PC-9 (cell line): ENCODE data around the gene IER3. TPM values are rescaled to one million over a fixed set of nuclear protein-coding genes. Genes with fewer than 3 reads are reported as not detected.

Experiments used
- BruUV-seq: library from RNA; stranded (reverse); fragments of 400-500 nt; replicated peaks from 2 replicates; lab custom pipeline; 2021; lab: Mats Ljungman, UMichigan
- CTCF ChIA-PET: fragments of 300-600 bp; sonication (Branson Sonifier 250); formaldehyde crosslinking; loops from one replicate; lab custom pipeline; 2022; ENCODE audit warnings: antibody characterized with exemption; lab: Charles Lee
- POLR2A ChIA-PET: fragments of 300-600 bp; sonication (Branson Sonifier 250); formaldehyde crosslinking; loops from one replicate; lab custom pipeline; 2022; ENCODE audit warnings: antibody characterized with exemption; ENCODE audit not compliant: unreplicated experiment; lab: Charles Lee
- DNase-seq, 2 experiments: peaks; one replicate each; pipeline versions ENCODE4 v3.0.0 to v3.0.0-alpha.2; 2015 to 2022; ENCODE audit warnings: mixed read lengths in 1 of 2
- H2AFZ ChIP-seq: fragments of 200-600 bp; sonication (generic); 2 replicates; pipeline ENCODE4 v1.8.1; 2017; ENCODE audit warnings: antibody characterized with exemption
- H3F3A ChIP-seq: fragments of 200-600 bp; sonication (generic); 2 replicates; pipeline ENCODE4 v1.8.1; 2017; ENCODE audit warnings: antibody characterized with exemption, mild to moderate bottlenecking, low read depth; ENCODE audit not compliant: insufficient read depth
- H3K27ac ChIP-seq: fragments of 200-600 bp; sonication (generic); 2 replicates; pipeline ENCODE4 v1.6.1; 2016; ENCODE audit warnings: mixed run types
- H3K27me3 ChIP-seq: fragments of 200-600 bp; sonication (generic); 2 replicates; pipeline ENCODE4 v1.6.1; 2016; ENCODE audit warnings: low read depth, mixed run types; ENCODE audit not compliant: insufficient read depth
- H3K36me3 ChIP-seq: fragments of 200-600 bp; sonication (generic); 2 replicates; pipeline ENCODE4 v1.6.1; 2016; ENCODE audit warnings: low read depth, mixed run types
- H3K4me1 ChIP-seq: fragments of 200-600 bp; sonication (generic); replicated peaks from 2 replicates; pipeline ENCODE4 v1.6.1; 2016; ENCODE audit warnings: mixed run types; ENCODE audit not compliant: insufficient read depth
- H3K4me2 ChIP-seq: fragments of 200-600 bp; sonication (generic); 2 replicates; pipeline ENCODE4 v1.6.1; 2017; ENCODE audit warnings: mixed run types
- H3K4me3 ChIP-seq: fragments of 200-600 bp; sonication (generic); 2 replicates; pipeline ENCODE4 v1.6.1; 2016; ENCODE audit warnings: mixed run types
- H3K79me2 ChIP-seq: fragments of 200-600 bp; sonication (generic); 2 replicates; pipeline ENCODE4 v1.6.1; 2017; ENCODE audit warnings: low read depth, mixed run types
- H3K9me2 ChIP-seq: fragments of 200-600 bp; sonication (generic); 2 replicates; pipeline ENCODE4 v1.8.1; 2017; ENCODE audit warnings: mild to moderate bottlenecking; ENCODE audit not compliant: insufficient read depth
- H3K9me3 ChIP-seq: fragments of 200-600 bp; sonication (generic); 2 replicates; pipeline ENCODE4 v1.8.1; 2016; ENCODE audit warnings: low read depth; ENCODE audit not compliant: insufficient read depth
- H4K20me1 ChIP-seq: fragments of 200-600 bp; sonication (generic); 2 replicates; pipeline ENCODE4 v1.8.1; 2017; ENCODE audit not compliant: insufficient read depth
- EZH2 ChIP-seq: fragments of 200-600 bp; sonication (generic); IDR thresholded peaks from 2 replicates; pipeline ENCODE4 v1.8.0; 2017; ENCODE audit warnings: antibody characterized with exemption, low read depth
- intact Hi-C: fragments of 100-400 bp; cut with micrococcal nuclease; formaldehyde crosslinking; loops from one replicate; pipeline ENCODE4 v1.10.0; 2022; ENCODE audit not compliant: unreplicated experiment
- total RNA-seq: library from RNA; stranded (reverse); gene quantifications from 2 replicates; pipeline ENCODE4 v1.2.3, GENCODE V29; 2021
- TF ChIP-seq, protein P1 (sequence below): fragments of 200-600 bp; sonication (generic); conservative IDR thresholded peaks from 2 replicates; pipeline ENCODE4 v1.6.1; 2017; ENCODE audit warnings: mixed run types, antibody characterized with exemption, mild to moderate bottlenecking, moderate library complexity

Gene IER3
- total RNA-seq, 1 experiment from 2014 or later, result 117 TPM

DNA sequence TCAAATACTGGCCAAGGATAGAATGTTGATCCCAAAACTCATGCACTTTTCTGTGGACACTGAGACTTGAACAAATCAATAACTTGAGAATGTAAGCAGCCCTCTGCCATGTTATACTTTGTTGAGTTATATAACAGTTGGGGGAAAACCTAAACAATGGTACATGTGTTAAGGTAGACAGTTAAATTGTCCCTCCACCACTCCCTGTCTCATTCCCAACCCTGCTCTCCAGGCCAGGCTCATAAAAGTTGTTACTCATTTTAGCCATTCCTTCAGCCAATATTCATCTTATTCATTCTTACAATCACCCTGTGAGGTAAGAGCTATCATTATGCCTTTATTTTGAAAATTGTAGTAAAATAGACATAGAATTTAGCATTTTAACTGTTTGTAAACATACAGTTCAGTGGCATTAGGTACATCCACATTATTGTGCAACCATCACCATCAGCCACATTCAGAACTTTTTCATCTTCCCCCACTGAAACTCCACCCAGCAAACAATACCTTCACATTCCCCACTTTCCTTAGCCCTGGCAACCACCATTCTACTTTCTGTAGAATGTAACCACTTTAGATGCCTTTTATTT, 38.2 kb upstream of the IER3 start:
- BruUV-seq, result no TSS peak
- peak in 1 of 2 experiments; percentile 66 for DNase-seq
- Histone ChIP-seq H3K36me3 (no peaks in the 10 kb centered on the region), H3K9me3 (no peaks in the 10 kb centered on the region), H4K20me1 (no peaks in the 10 kb centered on the region), H3K27me3 (no peaks in the 10 kb centered on the region), H3K4me2 (peak overlapping the region; percentile 66), H3K79me2 (no peaks in the 10 kb centered on the region), H3K4me3 (peak overlapping the region; percentile 16; the same call in 1 of the 2 replicates), H3K9me2 (peaks cover 2% of the 10 kb centered on the region; the same call in 1 of the 2 replicates), H3K4me1 (peaks cover 44% of the 10 kb centered on the region), H2AFZ (no peak overlapping the region), H3F3A (peaks cover 44% of the 10 kb centered on the region), H3K27ac (peak overlapping the region; percentile 93)
- intact Hi-C loops, result loop anchor here (1.0 to 5.0 kb wide), 5 partner anchors 14 to 45 kb away; partner anchors contain the start of gene IER3
- ChIA-PET POLR2A (interaction anchor here (0.8 kb wide), 1 partner anchor 102 kb away, joined by 7 read pairs; the partner anchor contains the start of gene DDR1), CTCF (interaction anchor here (0.6 to 1.7 kb wide), 5 partner anchors 12 to 731 kb away, joined by 3 to 9 read pairs (median 6); no protein-coding TSS in a partner anchor)
- no peak for TF ChIP-seq EZH2
- TF ChIP-seq, protein P1, sequence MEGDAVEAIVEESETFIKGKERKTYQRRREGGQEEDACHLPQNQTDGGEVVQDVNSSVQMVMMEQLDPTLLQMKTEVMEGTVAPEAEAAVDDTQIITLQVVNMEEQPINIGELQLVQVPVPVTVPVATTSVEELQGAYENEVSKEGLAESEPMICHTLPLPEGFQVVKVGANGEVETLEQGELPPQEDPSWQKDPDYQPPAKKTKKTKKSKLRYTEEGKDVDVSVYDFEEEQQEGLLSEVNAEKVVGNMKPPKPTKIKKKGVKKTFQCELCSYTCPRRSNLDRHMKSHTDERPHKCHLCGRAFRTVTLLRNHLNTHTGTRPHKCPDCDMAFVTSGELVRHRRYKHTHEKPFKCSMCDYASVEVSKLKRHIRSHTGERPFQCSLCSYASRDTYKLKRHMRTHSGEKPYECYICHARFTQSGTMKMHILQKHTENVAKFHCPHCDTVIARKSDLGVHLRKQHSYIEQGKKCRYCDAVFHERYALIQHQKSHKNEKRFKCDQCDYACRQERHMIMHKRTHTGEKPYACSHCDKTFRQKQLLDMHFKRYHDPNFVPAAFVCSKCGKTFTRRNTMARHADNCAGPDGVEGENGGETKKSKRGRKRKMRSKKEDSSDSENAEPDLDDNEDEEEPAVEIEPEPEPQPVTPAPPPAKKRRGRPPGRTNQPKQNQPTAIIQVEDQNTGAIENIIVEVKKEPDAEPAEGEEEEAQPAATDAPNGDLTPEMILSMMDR, result no peak

GRCh38 chr6:30781743-30782424, 37.5 kb upstream of the IER3 start:
- H3K4me2 ChIP-seq, result peak overlapping the region; percentile 66
- H3K9me3 ChIP-seq, result no peaks in the 10 kb centered on the region
- peaks cover 44% of the 10 kb centered on the region for H3F3A ChIP-seq
- no peak overlapping the region for H2AFZ ChIP-seq
- TSS peak; percentile 88 for BruUV-seq
- ChIA-PET POLR2A (interaction anchor here (0.6 to 1.2 kb wide), 6 partner anchors 12 to 569 kb away, joined by 3 to 10 read pairs (median 6); partner anchors contain the start of genes DDR1 and TRIM26), CTCF (interaction anchor here (0.6 to 1.7 kb wide), 4 partner anchors 18 to 730 kb away, joined by 3 to 6 read pairs (median 5); no protein-coding TSS in a partner anchor)
- no peaks in the 10 kb centered on the region for H3K27me3 ChIP-seq
- H3K4me3 ChIP-seq, result peak overlapping the region; percentile 17; the same call in 1 of the 2 replicates
- peaks cover 51% of the 10 kb centered on the region for H3K4me1 ChIP-seq
- TF ChIP-seq, protein P1, result no peak
- no peaks in the 10 kb centered on the region for H4K20me1 ChIP-seq
- no peaks in the 10 kb centered on the region for H3K79me2 ChIP-seq
- H3K9me2 ChIP-seq, result peaks cover 2% of the 10 kb centered on the region; the same call in 1 of the 2 replicates
- peak overlapping the region; percentile 93 for H3K27ac ChIP-seq
- peak; percentile 91 to 97 for DNase-seq
- no peaks in the 10 kb centered on the region for H3K36me3 ChIP-seq
- intact Hi-C loops, result loop anchor here (1.0 to 5.0 kb wide), 5 partner anchors 13 to 45 kb away; partner anchors contain the start of gene IER3

GRCh38 chr6:30781395-30781742, 37.0 kb upstream of the IER3 start:
- Histone ChIP-seq H3F3A (peaks cover 44% of the 10 kb centered on the region), H3K27ac (peak overlapping the region; percentile 93), H3K36me3 (no peaks in the 10 kb centered on the region), H3K4me2 (peak overlapping the region; percentile 66), H2AFZ (no peak overlapping the region), H3K4me3 (peak overlapping the region; percentile 17; the same call in 1 of the 2 replicates), H3K9me3 (no peaks in the 10 kb centered on the region), H3K27me3 (no peaks in the 10 kb centered on the region), H3K79me2 (no peaks in the 10 kb centered on the region), H4K20me1 (no peaks in the 10 kb centered on the region), H3K9me2 (peaks cover 2% of the 10 kb centered on the region; the same call in 1 of the 2 replicates), H3K4me1 (peaks cover 56% of the 10 kb centered on the region)
- intact Hi-C loops, result loop anchor here (5.0 kb wide), 1 partner anchor 46 kb away; no protein-coding TSS in a partner anchor
- TSS peak; percentile 95 for BruUV-seq
- no peak for DNase-seq
- CTCF ChIA-PET, result interaction anchor here (1.2 to 1.7 kb wide), 2 partner anchors 29 to 39 kb away, joined by 3 to 6 read pairs; no protein-coding TSS in a partner anchor
- TF ChIP-seq, protein P1, result no peak
- TF ChIP-seq EZH2, result no peak
- POLR2A ChIA-PET, result interaction anchor here (0.6 to 1.2 kb wide), 4 partner anchors 12 to 568 kb away, joined by 3 to 10 read pairs (median 6); partner anchors contain the start of gene TRIM26
